ENCODE results near the gene FLYWCH2. TPM values are rescaled to one million over a fixed set of nuclear protein-coding genes. Genes with fewer than 3 reads are reported as not detected.
"Not testable (repeated sequence)": the region's sequence is repeated elsewhere in the genome, so short reads cannot be mapped to it uniquely, and the experiment has no call there.

Gene FLYWCH2
- total RNA-seq, 1 donor from 2014 or later = 37.0 TPM

GRCh38 chr16:2943716-2944115 lies 60.7 kb downstream of the FLYWCH2 start:
- DNase-seq = not testable (repeated sequence)

- DNase-seq = no peak
These were observed 63.6 kb downstream of the FLYWCH2 start for GRCh38 chr16:2946649-2947048.

Other genes with a start within 250 kb of the FLYWCH2 start
- gene KCTD5, start 200.7 kb upstream of the FLYWCH2 start, total RNA-seq = 28.4 TPM
- gene PRSS27, start 163.0 kb upstream of the FLYWCH2 start, total RNA-seq = 3.5 TPM
- gene SRRM2, start 130.6 kb upstream of the FLYWCH2 start, total RNA-seq = 170 TPM
- 155 TPM for gene ELOB, start 105.9 kb upstream of the FLYWCH2 start, total RNA-seq
- 2.9 TPM for gene PRSS33, start 95.7 kb upstream of the FLYWCH2 start, total RNA-seq
- not detected for gene PRSS41, start 84.7 kb upstream of the FLYWCH2 start, total RNA-seq
- gene PRSS21, start 66.0 kb upstream of the FLYWCH2 start, total RNA-seq = not detected
- gene ZG16B, start 52.9 kb upstream of the FLYWCH2 start, total RNA-seq = 1,549 TPM
- gene PRSS22, start 25.0 kb upstream of the FLYWCH2 start, total RNA-seq = 18.2 TPM
- gene FLYWCH1, start 28.7 kb downstream of the FLYWCH2 start, total RNA-seq = 21.6 TPM
- gene KREMEN2, start 81.1 kb downstream of the FLYWCH2 start, total RNA-seq = 5.6 TPM
- gene PAQR4, start 86.1 kb downstream of the FLYWCH2 start, total RNA-seq = 6.2 TPM
- 12.2 TPM for gene PKMYT1, start 97.2 kb downstream of the FLYWCH2 start, total RNA-seq
- not detected for gene CLDN9, start 129.7 kb downstream of the FLYWCH2 start, total RNA-seq
- not detected for gene CLDN6, start 135.0 kb downstream of the FLYWCH2 start, total RNA-seq
- 41.3 TPM for gene TNFRSF12A, start 137.2 kb downstream of the FLYWCH2 start, total RNA-seq
- 13.0 TPM for gene HCFC1R1, start 140.7 kb downstream of the FLYWCH2 start, total RNA-seq
- gene THOC6, start 140.8 kb downstream of the FLYWCH2 start, total RNA-seq = 12.6 TPM
- 15.8 TPM for gene BICDL2, start 153.7 kb downstream of the FLYWCH2 start, total RNA-seq
- 0.41 TPM for gene MMP25, start 163.3 kb downstream of the FLYWCH2 start, total RNA-seq
- 104 TPM for gene IL32, start 182.4 kb downstream of the FLYWCH2 start, total RNA-seq
- gene ZSCAN10, start 216.1 kb downstream of the FLYWCH2 start, total RNA-seq = not detected
- 11.4 TPM for gene ZNF205, start 229.4 kb downstream of the FLYWCH2 start, total RNA-seq

Measured in tongue (tissue), 2 donors.